SK-N-SH (cell line): Measurements from ENCODE around the gene NUP160. TPM values are rescaled to one million over a fixed set of nuclear protein-coding genes. Genes with fewer than 3 reads are reported as not detected.
A peak's percentile ranks its signal among the peaks of the same experiment; 100 is the strongest.

ENCODE experiments used
- CTCF ChIA-PET: fragments of 300-600, 350-600 bp; formaldehyde crosslinking; extraction: SDS; loops from one replicate; lab custom pipeline; 2021; lab: Yijun Ruan, JAX
- POLR2A ChIA-PET: fragments of 350-600 bp; sonication (Branson Sonifier 250); formaldehyde crosslinking; extraction: SDS; loops from one replicate; lab custom pipeline; 2020; ENCODE audit warnings: antibody characterized with exemption, inconsistent platforms; lab: Yijun Ruan, JAX
- DNase-seq: peaks from one replicate; pipeline ENCODE4 v3.0.0; 2012
- H2AFZ ChIP-seq: fragments of 200-600 bp; sonication (generic); 2 replicates; pipeline ENCODE4 v1.8.1; 2016; ENCODE audit warnings: antibody characterized with exemption, mild to moderate bottlenecking, low read depth
- H3F3A ChIP-seq: fragments of 200-600 bp; sonication (generic); replicated peaks from 2 replicates; pipeline ENCODE3; 2016; ENCODE audit warnings: antibody characterized with exemption, mild to moderate bottlenecking; ENCODE audit not compliant: insufficient read depth
- H3K27ac ChIP-seq, 2 experiments: fragments of 200-500 bp in 1 of 2; fragments of 200-600 bp in 1 of 2; sonication (Bioruptor generic) in 1 of 2; sonication (generic), shearing (Covaris generic) in 1 of 2; 2 replicates each; pipeline versions ENCODE4 v1.5.1 to v1.6.1; 2014 to 2016; ENCODE audit warnings: low read depth in 2 of 2, inconsistent platforms in 1 of 2, low read length in 1 of 2, mild to moderate bottlenecking in 1 of 2, mixed read lengths in 1 of 2
- H3K27me3 ChIP-seq: fragments of 200-600 bp; sonication (generic), shearing (Covaris generic); 2 replicates; pipeline ENCODE4 v1.6.1; 2016; ENCODE audit warnings: mixed run types; ENCODE audit not compliant: insufficient read depth
- H3K36me3 ChIP-seq, 2 experiments: fragments of 200-500 bp in 1 of 2; fragments of 200-600 bp in 1 of 2; sonication (Bioruptor generic) in 1 of 2; sonication (generic) in 1 of 2; replicated peaks in 1 of 2; 2 replicates each; pipeline versions ENCODE3 to v1.5.1; 2014 to 2016; ENCODE audit warnings: low read length in 1 of 2, mild to moderate bottlenecking in 1 of 2; ENCODE audit not compliant: insufficient read depth in 2 of 2, control insufficient read depth in 1 of 2
- H3K4me1 ChIP-seq, 2 experiments: fragments of 200-500 bp in 1 of 2; fragments of 200-600 bp in 1 of 2; sonication (Bioruptor generic) in 1 of 2; sonication (generic), shearing (Covaris generic) in 1 of 2; 2 replicates each; pipeline versions ENCODE4 v1.5.1 to v1.6.1; 2014 to 2016; ENCODE audit warnings: low read depth in 1 of 2, low read length in 1 of 2, mixed run types in 1 of 2; ENCODE audit not compliant: insufficient read depth in 2 of 2, control insufficient read depth in 1 of 2
- H3K4me2 ChIP-seq: fragments of 200-600 bp; sonication (generic), shearing (Covaris generic); 2 replicates; pipeline ENCODE4 v1.6.1; 2017; ENCODE audit warnings: mixed run types
- H3K4me3 ChIP-seq, 2 experiments: fragments of 200-500 bp in 1 of 2; fragments of 200-600 bp in 1 of 2; sonication (Bioruptor generic) in 1 of 2; sonication (generic), shearing (Covaris generic) in 1 of 2; 2 replicates each; pipeline versions ENCODE4 v1.5.1 to v1.8.1; 2014 to 2016; ENCODE audit warnings: low read depth in 2 of 2, inconsistent platforms in 1 of 2, low read length in 1 of 2, mild to moderate bottlenecking in 1 of 2, mixed read lengths in 1 of 2, moderate library complexity in 1 of 2
- H3K79me2 ChIP-seq: fragments of 200-600 bp; sonication (generic); 2 replicates; pipeline ENCODE4 v1.8.1; 2017; ENCODE audit warnings: mild to moderate bottlenecking; ENCODE audit not compliant: insufficient read depth
- H3K9ac ChIP-seq: fragments of 200-600 bp; sonication (generic); 2 replicates; pipeline ENCODE4 v1.6.1; 2017; ENCODE audit warnings: mixed run types
- H3K9me2 ChIP-seq: fragments of 200-600 bp; sonication (generic); 2 replicates; pipeline ENCODE4 v1.6.1; 2017; ENCODE audit warnings: mixed run types
- H3K9me3 ChIP-seq: fragments of 200-600 bp; sonication (generic); 2 replicates; pipeline ENCODE4 v1.6.1; 2017; ENCODE audit warnings: mixed run types, mild to moderate bottlenecking, moderate library complexity
- H4K20me1 ChIP-seq: fragments of 200-600 bp; sonication (generic); 2 replicates; pipeline ENCODE4 v1.6.1; 2017; ENCODE audit warnings: mild to moderate bottlenecking, mixed run types; ENCODE audit not compliant: insufficient read depth
- CHD2 ChIP-seq: fragments of 150-350 bp; IDR thresholded peaks from 2 replicates; pipeline ENCODE4 v1.6.1; 2018; ENCODE audit warnings: low read length; ENCODE audit not compliant: partially characterized antibody
- ELF1 ChIP-seq: IDR thresholded peaks from 2 replicates; pipeline ENCODE4 v1.4.0; 2012
- FOXJ3 ChIP-seq: sonication (generic); formaldehyde crosslinking; IDR thresholded peaks from 2 replicates; pipeline ENCODE4 v1.5.1; 2020; ENCODE audit warnings: mild to moderate bottlenecking, missing genetic modification reagents
- FOXM1 ChIP-seq: IDR thresholded peaks from 2 replicates; pipeline ENCODE4 v1.4.0; 2012; ENCODE audit warnings: low read depth, mild to moderate bottlenecking
- GABPA ChIP-seq: IDR thresholded peaks from 2 replicates; pipeline ENCODE4 v1.4.0; 2012; ENCODE audit warnings: low read depth, mild to moderate bottlenecking
- GATA2 ChIP-seq: sonication (generic); formaldehyde crosslinking; IDR thresholded peaks from 2 replicates; pipeline ENCODE4 v1.5.0; 2020; ENCODE audit warnings: mild to moderate bottlenecking, missing genetic modification reagents
- JUND ChIP-seq: IDR thresholded peaks from 2 replicates; pipeline ENCODE4 v1.4.0; 2012
- MEF2A ChIP-seq: IDR thresholded peaks from 2 replicates; pipeline ENCODE4 v1.4.0; 2012; ENCODE audit warnings: low read depth, borderline replicate concordance
- MXI1 ChIP-seq: IDR thresholded peaks from 2 replicates; pipeline ENCODE4 v1.6.1; 2012; ENCODE audit warnings: mild to moderate bottlenecking, low read depth, low read length, improper control_type of control experiment
- NFIC ChIP-seq: IDR thresholded peaks from 2 replicates; pipeline ENCODE4 v1.4.0; 2012; ENCODE audit warnings: borderline replicate concordance
- NRF1 ChIP-seq: IDR thresholded peaks from 2 replicates; pipeline ENCODE4 v1.6.1; 2012; ENCODE audit warnings: low read depth, mild to moderate bottlenecking, low read length
- POLR2AphosphoS5 ChIP-seq: IDR thresholded peaks from 2 replicates; pipeline ENCODE4 v1.6.1; 2012; ENCODE audit warnings: low read depth, low read length
- RXRA ChIP-seq: IDR thresholded peaks from 2 replicates; pipeline ENCODE4 v1.4.0; 2012; ENCODE audit warnings: low read depth, mild to moderate bottlenecking, borderline replicate concordance
- SMC3 ChIP-seq: IDR thresholded peaks from 2 replicates; pipeline ENCODE4 v1.6.1; 2012; ENCODE audit warnings: low read depth, low read length, improper control_type of control experiment
- TAF1 ChIP-seq: IDR thresholded peaks from 2 replicates; pipeline ENCODE4 v1.6.1; 2012; ENCODE audit warnings: low read depth, mild to moderate bottlenecking, low read length, moderate library complexity, borderline replicate concordance
- TEAD4 ChIP-seq: IDR thresholded peaks from 2 replicates; pipeline ENCODE4 v1.4.0; 2012; ENCODE audit warnings: mild to moderate bottlenecking, borderline replicate concordance; ENCODE audit not compliant: insufficient read depth
- YY1 ChIP-seq: IDR thresholded peaks from 2 replicates; pipeline ENCODE4 v1.4.0; 2012; ENCODE audit warnings: low read depth, mild to moderate bottlenecking
- WGBS: methylation state at CpG from one replicate; pipeline ENCODE4 v1.1.6; 2017; ENCODE audit warnings: low lambda C conversion rate; 5-methylcytosine and 5-hydroxymethylcytosine counted together
- polyA plus RNA-seq, 3 experiments: library from polyadenylated mRNA; depleted of rRNA; stranded (reverse); fragments of >200 nt; gene quantifications; 2 replicates each; pipeline ENCODE4 v1.2.3, GENCODE V29; 2012
- TF ChIP-seq, protein P1 (sequence below): IDR thresholded peaks from 2 replicates; pipeline ENCODE4 v1.6.1; 2012; ENCODE audit warnings: mild to moderate bottlenecking, low read depth, low read length, moderate library complexity
- TF ChIP-seq, protein P2 (sequence below): fragments of 150-350 bp; IDR thresholded peaks from 2 replicates; pipeline ENCODE4 v1.6.1; 2017; ENCODE audit warnings: antibody characterized with exemption, low read length, low read depth, borderline replicate concordance
- TF ChIP-seq, protein P3 (sequence below): fragments of 200-600 bp; sonication (generic); IDR thresholded peaks from 2 replicates; pipeline ENCODE4 v1.6.1; 2017; ENCODE audit warnings: antibody characterized with exemption, mild to moderate bottlenecking, moderate library complexity
- TF ChIP-seq, protein P4 (sequence below): IDR thresholded peaks from 2 replicates; pipeline ENCODE4 v1.4.0; 2012; ENCODE audit warnings: low read depth

The NUP160 gene, protein sequence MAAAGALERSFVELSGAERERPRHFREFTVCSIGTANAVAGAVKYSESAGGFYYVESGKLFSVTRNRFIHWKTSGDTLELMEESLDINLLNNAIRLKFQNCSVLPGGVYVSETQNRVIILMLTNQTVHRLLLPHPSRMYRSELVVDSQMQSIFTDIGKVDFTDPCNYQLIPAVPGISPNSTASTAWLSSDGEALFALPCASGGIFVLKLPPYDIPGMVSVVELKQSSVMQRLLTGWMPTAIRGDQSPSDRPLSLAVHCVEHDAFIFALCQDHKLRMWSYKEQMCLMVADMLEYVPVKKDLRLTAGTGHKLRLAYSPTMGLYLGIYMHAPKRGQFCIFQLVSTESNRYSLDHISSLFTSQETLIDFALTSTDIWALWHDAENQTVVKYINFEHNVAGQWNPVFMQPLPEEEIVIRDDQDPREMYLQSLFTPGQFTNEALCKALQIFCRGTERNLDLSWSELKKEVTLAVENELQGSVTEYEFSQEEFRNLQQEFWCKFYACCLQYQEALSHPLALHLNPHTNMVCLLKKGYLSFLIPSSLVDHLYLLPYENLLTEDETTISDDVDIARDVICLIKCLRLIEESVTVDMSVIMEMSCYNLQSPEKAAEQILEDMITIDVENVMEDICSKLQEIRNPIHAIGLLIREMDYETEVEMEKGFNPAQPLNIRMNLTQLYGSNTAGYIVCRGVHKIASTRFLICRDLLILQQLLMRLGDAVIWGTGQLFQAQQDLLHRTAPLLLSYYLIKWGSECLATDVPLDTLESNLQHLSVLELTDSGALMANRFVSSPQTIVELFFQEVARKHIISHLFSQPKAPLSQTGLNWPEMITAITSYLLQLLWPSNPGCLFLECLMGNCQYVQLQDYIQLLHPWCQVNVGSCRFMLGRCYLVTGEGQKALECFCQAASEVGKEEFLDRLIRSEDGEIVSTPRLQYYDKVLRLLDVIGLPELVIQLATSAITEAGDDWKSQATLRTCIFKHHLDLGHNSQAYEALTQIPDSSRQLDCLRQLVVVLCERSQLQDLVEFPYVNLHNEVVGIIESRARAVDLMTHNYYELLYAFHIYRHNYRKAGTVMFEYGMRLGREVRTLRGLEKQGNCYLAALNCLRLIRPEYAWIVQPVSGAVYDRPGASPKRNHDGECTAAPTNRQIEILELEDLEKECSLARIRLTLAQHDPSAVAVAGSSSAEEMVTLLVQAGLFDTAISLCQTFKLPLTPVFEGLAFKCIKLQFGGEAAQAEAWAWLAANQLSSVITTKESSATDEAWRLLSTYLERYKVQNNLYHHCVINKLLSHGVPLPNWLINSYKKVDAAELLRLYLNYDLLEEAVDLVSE (N-terminal part only)
- polyA plus RNA-seq (2012; rRNA removed): 19.3 and 27.1 TPM in 2 replicates
- 20.6 and 22.0 TPM in 2 replicates for polyA plus RNA-seq (2012; cell fraction: cytosol; rRNA removed)
- 21.9 and 41.5 TPM in 2 replicates for polyA plus RNA-seq (2012; cell fraction: nucleus; rRNA removed)

DNA sequence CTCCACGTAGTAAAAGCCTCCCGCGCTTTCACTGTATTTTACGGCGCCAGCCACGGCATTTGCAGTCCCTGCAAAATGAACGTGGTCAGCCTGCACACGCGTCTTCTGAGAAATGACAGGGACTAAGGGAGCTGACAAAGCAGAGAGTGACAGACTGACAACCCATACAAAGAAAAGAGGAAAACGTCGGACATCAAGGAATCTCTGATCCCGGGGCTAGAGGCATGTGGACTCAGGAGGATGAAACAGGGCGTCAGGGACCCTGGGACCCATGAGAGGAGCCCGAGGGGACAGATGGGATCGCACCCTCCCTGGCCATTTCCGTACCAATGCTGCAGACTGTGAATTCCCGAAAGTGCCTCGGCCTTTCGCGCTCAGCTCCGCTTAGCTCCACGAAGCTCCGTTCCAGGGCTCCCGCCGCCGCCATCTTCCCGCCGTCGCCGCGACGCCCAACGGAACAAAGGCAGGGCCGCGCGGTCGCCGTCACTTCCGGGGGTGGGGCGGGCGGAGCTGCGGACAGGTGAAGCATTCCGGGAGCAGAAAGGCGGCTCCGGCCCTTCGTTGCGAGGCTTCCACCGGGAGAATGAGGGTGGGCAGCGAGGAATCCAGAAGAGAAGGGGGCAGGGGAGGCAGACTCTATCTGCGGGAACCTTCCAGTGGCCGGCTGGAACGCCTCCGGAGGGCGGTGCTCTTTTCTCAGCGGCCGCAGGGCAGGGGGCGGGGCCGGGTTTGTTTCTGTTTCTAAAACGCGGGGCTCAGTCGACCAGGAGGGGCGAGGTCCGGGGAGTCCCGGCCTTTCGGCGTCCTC is at the start of gene NUP160:
Gene NUP160, minus strand, starts transcription at position 459 of the 808 bp plus-strand sequence. Its CDS starts 32 bp downstream, at position 427.
- WGBS: under 1% methylated on average over 32 of the region's 66 CpGs
- CTCF ChIA-PET: interaction anchor here (1.0 to 1.1 kb wide), 2 partner anchors 30 to 83 kb away, joined by 3 read pairs; no protein-coding TSS in a partner anchor
- TF ChIP-seq MEF2A (no peak), MXI1 (peak; percentile 68; the same call in 1 of the 2 replicates), CHD2 (peak; percentile 19), NFIC (no peak), TAF1 (peak; percentile 91), YY1 (peak; percentile 96), TEAD4 (no peak), POLR2AphosphoS5 (peak; percentile 88), GATA2 (CRISPR knock-in tag) (no peak), GABPA (peak; percentile 84), ELF1 (peak; percentile 49; the same call in 1 of the 2 replicates), FOXJ3 (no peak; the same call in 1 of the 2 replicates), FOXM1 (no peak), SMC3 (no peak; the same call in 1 of the 2 replicates), NRF1 (no peak), RXRA (no peak), JUND (no peak)
- TF ChIP-seq, protein P1, sequence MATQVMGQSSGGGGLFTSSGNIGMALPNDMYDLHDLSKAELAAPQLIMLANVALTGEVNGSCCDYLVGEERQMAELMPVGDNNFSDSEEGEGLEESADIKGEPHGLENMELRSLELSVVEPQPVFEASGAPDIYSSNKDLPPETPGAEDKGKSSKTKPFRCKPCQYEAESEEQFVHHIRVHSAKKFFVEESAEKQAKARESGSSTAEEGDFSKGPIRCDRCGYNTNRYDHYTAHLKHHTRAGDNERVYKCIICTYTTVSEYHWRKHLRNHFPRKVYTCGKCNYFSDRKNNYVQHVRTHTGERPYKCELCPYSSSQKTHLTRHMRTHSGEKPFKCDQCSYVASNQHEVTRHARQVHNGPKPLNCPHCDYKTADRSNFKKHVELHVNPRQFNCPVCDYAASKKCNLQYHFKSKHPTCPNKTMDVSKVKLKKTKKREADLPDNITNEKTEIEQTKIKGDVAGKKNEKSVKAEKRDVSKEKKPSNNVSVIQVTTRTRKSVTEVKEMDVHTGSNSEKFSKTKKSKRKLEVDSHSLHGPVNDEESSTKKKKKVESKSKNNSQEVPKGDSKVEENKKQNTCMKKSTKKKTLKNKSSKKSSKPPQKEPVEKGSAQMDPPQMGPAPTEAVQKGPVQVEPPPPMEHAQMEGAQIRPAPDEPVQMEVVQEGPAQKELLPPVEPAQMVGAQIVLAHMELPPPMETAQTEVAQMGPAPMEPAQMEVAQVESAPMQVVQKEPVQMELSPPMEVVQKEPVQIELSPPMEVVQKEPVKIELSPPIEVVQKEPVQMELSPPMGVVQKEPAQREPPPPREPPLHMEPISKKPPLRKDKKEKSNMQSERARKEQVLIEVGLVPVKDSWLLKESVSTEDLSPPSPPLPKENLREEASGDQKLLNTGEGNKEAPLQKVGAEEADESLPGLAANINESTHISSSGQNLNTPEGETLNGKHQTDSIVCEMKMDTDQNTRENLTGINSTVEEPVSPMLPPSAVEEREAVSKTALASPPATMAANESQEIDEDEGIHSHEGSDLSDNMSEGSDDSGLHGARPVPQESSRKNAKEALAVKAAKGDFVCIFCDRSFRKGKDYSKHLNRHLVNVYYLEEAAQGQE: no peak
- TF ChIP-seq, protein P2, sequence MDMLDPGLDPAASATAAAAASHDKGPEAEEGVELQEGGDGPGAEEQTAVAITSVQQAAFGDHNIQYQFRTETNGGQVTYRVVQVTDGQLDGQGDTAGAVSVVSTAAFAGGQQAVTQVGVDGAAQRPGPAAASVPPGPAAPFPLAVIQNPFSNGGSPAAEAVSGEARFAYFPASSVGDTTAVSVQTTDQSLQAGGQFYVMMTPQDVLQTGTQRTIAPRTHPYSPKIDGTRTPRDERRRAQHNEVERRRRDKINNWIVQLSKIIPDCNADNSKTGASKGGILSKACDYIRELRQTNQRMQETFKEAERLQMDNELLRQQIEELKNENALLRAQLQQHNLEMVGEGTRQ: no peak
- TF ChIP-seq, protein P3, sequence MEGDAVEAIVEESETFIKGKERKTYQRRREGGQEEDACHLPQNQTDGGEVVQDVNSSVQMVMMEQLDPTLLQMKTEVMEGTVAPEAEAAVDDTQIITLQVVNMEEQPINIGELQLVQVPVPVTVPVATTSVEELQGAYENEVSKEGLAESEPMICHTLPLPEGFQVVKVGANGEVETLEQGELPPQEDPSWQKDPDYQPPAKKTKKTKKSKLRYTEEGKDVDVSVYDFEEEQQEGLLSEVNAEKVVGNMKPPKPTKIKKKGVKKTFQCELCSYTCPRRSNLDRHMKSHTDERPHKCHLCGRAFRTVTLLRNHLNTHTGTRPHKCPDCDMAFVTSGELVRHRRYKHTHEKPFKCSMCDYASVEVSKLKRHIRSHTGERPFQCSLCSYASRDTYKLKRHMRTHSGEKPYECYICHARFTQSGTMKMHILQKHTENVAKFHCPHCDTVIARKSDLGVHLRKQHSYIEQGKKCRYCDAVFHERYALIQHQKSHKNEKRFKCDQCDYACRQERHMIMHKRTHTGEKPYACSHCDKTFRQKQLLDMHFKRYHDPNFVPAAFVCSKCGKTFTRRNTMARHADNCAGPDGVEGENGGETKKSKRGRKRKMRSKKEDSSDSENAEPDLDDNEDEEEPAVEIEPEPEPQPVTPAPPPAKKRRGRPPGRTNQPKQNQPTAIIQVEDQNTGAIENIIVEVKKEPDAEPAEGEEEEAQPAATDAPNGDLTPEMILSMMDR: no peak
- TF ChIP-seq, protein P4, sequence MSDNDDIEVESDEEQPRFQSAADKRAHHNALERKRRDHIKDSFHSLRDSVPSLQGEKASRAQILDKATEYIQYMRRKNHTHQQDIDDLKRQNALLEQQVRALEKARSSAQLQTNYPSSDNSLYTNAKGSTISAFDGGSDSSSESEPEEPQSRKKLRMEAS: peak; percentile 78

More for the DNA sequence above, at the start of gene NUP160:
- H3K4me2 ChIP-seq: peak within 1 kb of the TSS; percentile 81
- POLR2A ChIA-PET: interaction anchor here (0.7 to 1.1 kb wide), 5 partner anchors 15 to 296 kb away, joined by 3 read pairs; partner anchors contain the start of gene FNBP4
- H3K27ac ChIP-seq: peak within 1 kb of the TSS; percentile 70 to 89
- peak within 1 kb of the TSS; percentile 80 to 87 for H3K4me3 ChIP-seq
- peaks cover 7 to 12% of the 10 kb centered on the region in 2 experiments; a peak in 3 of 4 replicates for H3K4me1 ChIP-seq
- peaks cover 6% of the 10 kb centered on the region for H3F3A ChIP-seq
- H3K27me3 ChIP-seq: no peaks in the 10 kb centered on the region
- H3K9me3 ChIP-seq: no peaks in the 10 kb centered on the region
- DNase-seq: peak; percentile 90
- peaks cover 50% of the 10 kb centered on the region for H3K79me2 ChIP-seq
- peaks cover 3% of the 10 kb centered on the region; the same call in 1 of the 2 replicates for H4K20me1 ChIP-seq
- H3K36me3 ChIP-seq: peaks cover 17 to 27% of the 10 kb centered on the region in 2 experiments
- H2AFZ ChIP-seq: peak within 1 kb of the TSS; percentile 86
- H3K9me2 ChIP-seq: no peaks in the 10 kb centered on the region
- H3K9ac ChIP-seq: peak within 1 kb of the TSS; percentile 87
